IMR-90 (cell line): ENCODE measurements around the gene COL23A1.

Source experiments
- CEBPB ChIP-seq: IDR thresholded peaks from 2 replicates; pipeline ENCODE4 v1.6.1; 2012; ENCODE audit warnings: low read depth, low read length, improper control_type of control experiment
- CTCF ChIP-seq: conservative IDR thresholded peaks from 2 replicates; pipeline ENCODE4 v1.5.1; 2012; ENCODE audit warnings: mild to moderate bottlenecking, low read depth, low read length, improper control_type of control experiment
- RAD21 ChIP-seq: IDR thresholded peaks from 2 replicates; pipeline ENCODE4 v1.6.1; 2012; ENCODE audit warnings: low read length, improper control_type of control experiment
- RFX5 ChIP-seq: IDR thresholded peaks from 2 replicates; pipeline ENCODE4 v1.8.0; 2012; ENCODE audit warnings: low read depth, mild to moderate bottlenecking, low read length, moderate library complexity

GRCh38 chr5:178545176-178545575 is 45.0 kb downstream of the COL23A1 start:
- TF ChIP-seq RAD21 (no peak), RFX5 (no peak), CTCF (no peak), CEBPB (no peak)
